SKM-1 treated with dmso at 0.1 percent for 144 hours (cell line): ENCODE measurements around the gene CASK.
"Not testable (repeated sequence)": the region's sequence is repeated elsewhere in the genome, so short reads cannot be mapped to it uniquely, and the experiment has no call there.

Experiments used
- DNase-seq: peaks from one replicate; lab custom pipeline; 2025; ENCODE audit not compliant: unreplicated experiment; lab: John Stamatoyannopoulos, UW

Gene CASK

DNA sequence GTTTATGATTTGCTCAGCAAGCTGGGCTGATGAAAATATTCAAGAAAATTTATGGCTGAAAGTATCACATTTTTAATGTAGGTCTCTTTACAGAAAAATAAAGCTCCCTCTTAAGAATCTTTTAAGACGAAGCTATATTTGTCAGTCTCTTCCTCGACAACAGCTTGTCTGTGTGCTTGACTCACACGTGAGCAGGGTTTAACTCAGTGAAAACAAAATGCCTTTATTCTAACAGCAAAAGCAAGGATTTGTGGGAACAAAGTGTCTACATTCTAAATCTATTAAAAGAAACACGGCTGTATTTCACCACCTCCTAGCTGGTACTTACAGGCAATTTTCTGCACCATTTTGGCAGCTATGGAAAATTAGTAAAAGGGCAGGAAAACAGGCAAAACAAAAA is 400.7 kb downstream of the CASK start:
- DNase-seq = no peak

DNA sequence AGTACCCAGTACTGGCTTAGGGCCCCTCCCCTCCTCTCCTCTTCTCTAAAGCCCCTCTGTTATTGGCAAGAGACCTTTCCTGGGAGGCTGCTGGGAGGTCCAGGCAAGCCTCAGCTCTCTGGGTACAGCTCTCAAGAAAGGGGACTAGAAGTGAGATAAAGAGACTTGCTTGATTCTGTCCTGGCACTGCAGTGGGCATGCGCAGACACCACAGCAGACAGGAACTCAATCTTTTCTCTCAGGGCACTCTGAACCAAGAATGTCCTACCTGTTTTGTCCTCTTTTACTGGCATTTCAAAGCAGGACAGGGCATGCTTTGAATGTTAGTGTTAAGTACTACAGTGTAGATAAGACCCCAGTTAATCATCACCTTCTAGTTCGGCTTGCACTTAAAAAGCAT is 401.3 kb downstream of the CASK start:
- DNase-seq = no peak

DNA sequence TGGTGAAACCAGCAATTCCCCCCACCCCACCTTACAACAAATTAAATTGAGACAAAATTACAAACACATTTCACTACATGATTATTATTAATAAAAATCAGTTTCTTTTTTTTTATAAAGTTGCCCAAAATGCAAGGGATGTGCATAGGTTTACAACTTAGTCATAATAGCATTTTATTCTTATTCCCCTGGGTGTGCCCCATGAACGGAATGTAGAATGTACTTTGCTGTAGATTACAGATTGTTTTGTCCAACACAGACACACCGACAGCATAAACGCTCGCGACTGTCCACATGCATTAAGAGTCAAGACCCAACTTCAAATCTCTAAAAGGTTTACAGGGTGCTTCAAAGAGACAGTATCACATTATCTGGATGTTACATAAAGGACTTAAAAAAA is 403.9 kb downstream of the CASK start:
- no peak for DNase-seq

DNA sequence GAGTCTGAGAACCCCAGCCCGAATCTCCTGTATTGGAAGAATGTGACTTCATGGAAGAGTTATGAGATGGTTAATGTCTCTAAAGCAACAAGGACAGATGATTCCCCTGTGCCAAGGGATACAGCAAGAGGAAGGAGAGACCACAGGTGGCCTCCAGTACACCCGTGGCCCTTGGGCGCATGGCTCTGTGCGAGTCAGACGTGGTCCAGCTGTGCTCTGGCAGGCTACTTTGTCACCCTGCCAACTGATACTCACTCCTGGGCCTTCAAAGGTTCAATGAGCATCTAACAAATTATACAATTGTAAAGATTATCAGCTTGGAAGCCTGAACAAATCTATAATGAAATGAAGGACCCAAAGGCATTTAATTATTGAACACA is 404.5 kb downstream of the CASK start:
- no peak for DNase-seq

DNA sequence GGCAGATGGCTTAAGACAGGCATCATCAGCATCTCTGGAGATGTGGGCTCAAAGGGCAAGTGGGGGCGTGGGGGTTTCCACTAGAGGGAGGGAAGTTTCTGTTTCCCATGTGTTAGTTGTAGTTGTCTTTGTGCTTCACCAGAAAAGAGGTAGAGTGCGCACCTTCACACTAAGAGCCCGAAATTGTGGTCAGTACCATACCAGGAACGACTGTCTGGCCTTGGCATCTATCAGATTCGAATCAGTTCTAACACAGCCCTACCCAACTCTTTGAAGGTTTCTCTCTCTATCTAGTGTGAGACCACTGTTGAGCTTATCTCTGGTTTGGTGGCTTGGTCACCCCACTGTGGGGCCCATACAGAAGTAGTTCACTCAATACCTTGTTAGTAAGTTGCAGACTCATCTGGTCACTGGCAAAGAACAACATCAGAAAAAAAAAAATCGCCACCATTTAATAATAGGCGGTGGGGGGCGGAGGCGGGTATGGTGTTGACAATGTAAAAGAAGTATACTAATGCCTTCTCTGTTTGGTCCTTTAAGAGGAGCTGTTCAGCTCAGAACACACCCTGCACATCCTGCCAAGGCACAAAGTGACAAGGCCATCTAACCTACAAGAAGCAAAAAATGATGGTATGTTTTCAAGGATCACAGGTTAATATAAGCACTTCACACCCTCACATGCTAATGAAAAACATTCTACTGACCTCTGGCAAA is 405.1 kb downstream of the CASK start:
- DNase-seq = no peak

DNA sequence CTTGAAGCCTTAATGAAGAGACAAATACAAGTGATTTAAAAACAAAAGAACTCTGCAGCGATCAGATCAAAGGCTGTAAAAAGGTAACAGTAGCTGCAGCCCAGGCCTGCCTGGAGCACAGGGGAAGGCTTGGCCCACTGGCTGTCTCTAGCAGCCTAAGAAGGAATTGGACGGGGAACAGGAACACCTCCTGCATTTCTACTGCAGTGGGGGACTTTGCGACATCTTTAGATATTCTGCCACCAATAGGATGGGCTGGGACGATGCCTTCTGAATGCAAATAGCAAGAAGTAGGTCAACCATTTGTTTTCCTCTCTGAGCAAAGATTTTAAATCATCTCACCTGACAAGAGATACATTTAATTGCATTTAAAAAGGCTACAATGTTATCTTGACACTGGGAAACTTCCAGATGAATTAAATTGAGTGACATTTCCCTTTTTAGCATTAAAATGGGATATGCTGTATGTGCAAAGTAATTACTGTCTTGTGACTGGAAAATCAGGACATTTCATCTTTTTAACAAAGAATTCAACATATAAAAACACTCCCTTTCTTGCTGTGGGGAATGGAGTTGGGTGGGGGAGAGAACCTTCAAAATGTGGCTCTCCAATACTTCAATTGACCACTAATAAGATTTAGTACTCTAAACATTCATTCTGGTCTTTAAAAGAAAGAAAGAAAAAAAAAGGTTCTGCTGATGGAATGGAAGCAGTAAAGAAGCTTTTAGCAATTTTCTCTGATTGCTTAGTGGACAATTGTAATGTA is 406.2 kb downstream of the CASK start:
- no peak for DNase-seq

DNA sequence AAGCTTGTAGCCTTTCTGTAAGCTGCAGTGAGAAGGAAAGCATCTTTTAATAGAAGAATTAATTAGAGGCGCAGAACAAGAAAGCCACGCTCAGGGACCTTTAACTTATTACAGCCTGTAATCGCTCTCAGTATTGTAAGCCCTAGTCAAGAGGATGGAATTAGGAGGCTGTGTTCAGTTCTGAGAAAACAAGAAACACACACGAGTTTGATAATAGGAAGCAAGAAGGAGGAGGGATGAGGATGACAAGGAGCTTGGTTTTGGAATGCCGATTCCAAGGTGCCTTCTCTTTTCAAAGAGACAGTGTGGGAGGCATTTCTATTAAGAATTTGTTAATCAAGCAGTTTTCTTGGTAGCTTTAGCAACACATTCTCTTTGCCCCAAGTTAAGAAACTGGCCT is 406.9 kb downstream of the CASK start:
- DNase-seq = no peak

DNA sequence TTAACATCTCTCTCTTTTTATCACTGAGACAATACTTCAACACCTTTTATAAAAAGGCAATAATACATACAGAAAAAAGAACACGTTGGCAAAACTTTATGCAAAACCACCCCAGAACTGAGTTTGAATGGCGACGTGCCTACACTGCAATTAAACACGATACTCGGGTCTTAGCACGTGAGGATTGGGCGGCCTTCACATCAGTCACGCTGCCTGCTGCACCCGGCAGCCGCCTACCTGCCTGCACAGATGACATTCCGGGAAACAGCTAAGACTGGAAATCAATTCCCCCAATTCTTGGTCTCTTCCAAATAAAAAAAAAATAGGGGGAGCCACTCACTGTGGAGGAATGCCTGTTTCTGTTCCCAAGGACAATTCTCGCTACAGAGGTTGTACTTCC is 408.0 kb downstream of the CASK start:
- no peak for DNase-seq

DNA sequence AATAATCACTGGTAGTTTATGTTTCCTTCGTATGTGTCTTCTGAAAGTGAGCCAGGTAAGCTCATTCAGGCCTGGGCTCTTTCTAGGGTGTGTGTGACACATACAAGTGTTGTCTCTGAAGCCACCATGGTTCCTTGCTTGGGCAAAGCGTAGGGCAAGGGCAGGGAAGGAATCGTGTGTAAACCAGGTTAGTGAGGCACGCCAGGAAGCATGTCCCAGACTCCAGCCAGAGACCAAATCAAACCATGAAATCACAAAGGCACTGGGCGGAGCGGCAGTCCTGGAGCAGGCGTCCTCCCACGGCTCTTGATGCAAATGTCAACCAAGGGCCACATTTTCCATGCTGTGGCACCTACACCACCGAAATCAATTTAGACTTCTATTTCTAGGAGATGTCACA is 409.2 kb downstream of the CASK start:
- no peak for DNase-seq

DNA sequence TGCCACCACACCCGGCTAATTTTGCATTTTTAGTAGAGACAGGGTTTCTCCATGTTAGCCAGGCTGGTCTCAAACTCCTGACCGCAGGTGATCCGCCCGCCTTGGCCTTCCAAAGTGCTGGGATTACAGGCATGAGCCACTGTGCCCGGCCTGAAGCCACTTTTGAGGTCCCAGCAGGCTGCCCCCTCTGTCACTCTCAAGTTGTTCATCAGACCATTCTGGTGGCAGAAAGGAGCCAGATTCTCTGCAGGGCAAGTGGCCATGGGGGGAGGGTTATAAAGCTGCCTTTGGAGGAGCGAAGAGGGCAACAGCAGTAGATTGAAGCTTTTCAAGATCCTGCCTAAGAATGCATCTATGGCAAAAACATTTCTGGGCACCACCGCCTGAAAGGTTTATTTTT is 410.5 kb downstream of the CASK start:
- not testable (repeated sequence) for DNase-seq

DNA sequence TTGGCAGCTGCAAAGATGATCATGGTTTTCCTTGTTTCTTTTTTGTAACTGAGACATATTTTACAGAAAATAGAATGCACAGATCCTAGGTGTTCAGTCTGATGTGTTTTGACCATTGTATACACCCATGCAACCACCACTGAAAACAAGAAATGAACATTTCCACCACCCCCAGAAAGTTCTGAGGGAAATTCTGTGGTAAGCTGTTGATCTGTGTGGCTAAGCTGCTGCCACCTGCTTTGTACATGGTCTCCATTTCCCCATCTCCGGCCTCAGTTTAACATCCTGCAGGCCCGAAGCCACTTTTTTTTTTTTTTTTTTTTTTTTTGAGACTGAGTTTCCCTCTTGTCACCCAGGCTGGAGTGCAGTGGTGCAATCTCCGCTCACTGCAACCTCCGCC is 411.0 kb downstream of the CASK start:
- DNase-seq = no peak

DNA sequence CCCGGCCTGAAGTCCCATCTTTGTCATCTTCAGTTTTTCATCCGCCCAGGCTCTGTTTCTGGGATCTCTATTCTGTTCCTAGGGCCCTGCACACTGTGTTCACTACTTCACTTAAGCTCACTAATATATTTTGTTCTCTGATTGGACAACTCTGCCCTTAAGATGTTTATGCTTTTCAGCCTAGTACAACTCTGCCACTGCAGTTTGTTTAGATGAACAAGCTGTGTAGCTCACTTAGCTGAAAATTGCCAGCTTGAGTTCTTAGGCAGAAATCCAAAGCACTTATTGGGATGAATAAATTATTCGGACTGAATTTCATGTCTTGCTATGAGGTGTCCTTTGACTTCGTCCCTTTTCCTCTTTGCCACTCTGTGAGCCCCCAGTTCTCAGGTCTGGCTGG is 415.4 kb downstream of the CASK start:
- no peak for DNase-seq

DNA sequence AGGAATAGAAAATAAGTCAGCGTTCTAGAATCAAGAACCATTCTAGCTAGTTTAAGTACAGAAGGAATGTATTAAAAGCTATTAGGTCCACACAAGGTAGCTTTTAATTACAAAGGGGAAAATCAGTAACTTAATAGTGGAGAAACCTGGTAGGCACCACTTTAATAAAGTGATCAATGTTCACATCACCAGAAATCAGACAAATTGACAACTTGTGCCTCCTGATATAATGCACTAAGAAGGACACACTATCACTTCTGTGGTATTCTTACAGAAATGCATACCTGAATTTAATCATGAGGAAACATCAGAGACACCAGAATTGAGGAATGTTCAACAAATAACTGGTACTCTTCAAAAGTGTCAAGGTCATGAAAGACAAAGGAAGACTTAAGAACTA is 421.4 kb downstream of the CASK start:
- no peak for DNase-seq

DNA sequence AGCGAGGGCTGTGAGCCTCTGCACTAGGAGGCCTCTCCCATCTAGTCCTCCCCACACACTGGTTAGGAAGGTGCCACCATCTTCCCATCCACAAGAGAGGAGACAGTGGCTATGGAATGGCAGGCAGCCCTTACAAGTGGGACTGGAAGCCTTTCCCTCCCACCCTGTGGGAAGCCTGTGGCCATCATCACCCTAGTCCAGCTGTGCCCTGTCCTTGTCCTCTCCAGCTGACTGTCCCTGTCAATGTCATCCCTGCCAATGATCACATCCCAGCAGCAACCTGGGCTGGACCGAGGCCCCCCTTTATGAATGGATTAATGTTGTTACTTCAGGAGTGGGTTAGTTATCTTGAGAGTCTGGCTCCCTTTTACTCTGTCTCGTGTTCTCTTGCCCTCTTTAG is 423.4 kb downstream of the CASK start:
- no peak for DNase-seq

DNA sequence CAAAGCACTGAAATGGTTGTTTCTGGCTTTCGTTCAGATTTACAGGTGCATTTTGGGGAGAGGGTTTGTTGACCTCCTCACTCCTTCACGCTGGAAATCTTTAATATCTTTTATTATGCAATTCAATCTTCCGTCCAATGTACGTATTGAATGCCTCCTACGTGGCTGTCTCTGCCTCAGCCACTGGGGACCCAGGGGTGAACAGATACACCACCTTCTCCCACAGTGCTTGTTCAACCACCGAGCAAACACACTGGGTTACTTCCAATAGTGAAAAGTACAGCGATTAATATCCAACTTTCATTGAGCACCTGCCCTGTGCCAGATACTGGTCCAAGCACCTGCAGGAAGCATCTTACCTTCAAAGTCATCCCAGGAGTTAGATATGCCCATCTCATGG is 424.2 kb downstream of the CASK start:
- DNase-seq = no peak

DNA sequence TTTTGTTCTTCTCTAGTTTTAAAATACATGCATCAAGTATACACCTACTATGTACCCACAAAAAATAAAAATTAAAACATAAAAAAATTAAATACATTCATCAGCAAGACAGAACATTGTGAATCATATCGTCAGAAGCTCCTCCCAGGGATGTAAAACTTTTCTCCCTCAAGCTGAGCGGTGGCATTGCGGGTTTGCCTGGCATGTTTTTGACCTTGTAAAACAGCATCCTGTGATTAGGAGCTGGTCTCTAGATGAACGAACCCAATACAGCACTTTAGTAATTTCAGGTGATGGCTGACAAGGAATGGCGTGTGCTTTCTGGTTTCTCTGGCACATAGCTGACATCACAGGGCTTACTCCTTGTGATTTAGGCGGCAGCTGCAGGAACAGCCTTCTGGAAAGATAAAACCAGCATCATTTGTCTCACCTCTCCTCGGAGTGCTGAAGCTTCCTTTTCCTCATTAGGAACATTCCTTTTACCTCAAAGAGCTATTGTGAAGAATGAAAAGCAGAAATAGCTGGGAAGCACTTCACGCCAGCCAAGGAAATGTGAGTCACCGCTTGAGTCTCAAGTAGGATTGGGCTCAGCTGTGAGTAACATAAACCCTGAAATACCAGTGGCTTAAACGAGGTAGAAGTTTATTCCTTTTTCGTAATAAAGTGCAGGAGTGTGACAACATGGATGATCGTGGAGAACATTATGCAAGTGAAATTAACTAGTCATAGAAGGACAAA is 431.9 kb downstream of the CASK start:
- peak; percentile 34 for DNase-seq

DNA sequence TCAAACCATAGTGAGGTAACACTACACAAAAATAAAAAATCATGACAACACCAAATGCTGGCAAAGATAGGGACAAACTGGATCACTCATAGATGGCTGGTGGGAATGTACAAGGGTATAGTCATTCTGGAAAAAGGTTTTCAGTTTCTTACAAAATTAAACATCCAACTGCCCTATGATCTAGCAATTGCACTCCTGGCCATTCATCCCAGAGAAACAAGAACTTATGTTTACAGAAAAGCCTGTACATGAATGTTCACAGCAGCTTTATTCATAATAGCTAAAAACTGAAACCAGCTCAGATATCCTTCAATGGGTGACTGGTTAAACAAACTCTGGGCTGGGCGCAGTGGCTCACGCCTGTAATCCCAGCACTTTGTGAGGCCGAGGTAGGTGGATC is 432.9 kb downstream of the CASK start:
- DNase-seq = no peak

DNA sequence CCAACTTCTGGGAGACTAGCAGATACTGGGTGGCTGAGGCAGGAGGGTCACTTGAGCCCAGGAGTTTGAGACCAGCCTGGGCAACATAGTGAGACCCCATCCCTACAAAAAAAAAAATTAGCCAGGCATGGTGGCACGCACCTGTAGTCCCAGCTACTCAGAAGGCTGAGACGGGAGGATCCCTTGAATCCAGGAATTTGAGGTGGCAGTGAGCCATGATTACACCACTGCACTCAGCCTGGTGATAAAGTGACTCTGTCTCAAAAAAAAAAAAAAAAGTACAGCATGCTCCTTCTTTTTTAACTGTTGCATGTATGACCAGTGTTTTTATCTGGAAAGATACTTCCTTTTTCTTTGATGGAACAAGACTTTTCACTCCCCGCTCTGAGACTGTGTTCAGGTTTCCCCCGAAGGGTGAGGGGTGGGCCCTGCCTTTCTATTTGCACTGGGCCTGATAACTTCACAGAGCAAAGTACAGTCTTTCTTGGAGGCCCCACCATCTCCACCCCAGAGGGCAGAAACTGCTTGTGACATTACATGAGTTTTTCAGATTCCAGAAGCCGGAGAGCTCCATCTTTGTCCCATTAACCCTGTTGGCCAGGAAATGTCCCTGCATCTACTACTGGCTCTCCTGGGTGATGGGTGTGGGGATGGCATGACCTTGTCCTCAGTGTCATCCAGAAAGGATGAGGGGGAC is 441.1 kb downstream of the CASK start:
- DNase-seq = no peak

DNA sequence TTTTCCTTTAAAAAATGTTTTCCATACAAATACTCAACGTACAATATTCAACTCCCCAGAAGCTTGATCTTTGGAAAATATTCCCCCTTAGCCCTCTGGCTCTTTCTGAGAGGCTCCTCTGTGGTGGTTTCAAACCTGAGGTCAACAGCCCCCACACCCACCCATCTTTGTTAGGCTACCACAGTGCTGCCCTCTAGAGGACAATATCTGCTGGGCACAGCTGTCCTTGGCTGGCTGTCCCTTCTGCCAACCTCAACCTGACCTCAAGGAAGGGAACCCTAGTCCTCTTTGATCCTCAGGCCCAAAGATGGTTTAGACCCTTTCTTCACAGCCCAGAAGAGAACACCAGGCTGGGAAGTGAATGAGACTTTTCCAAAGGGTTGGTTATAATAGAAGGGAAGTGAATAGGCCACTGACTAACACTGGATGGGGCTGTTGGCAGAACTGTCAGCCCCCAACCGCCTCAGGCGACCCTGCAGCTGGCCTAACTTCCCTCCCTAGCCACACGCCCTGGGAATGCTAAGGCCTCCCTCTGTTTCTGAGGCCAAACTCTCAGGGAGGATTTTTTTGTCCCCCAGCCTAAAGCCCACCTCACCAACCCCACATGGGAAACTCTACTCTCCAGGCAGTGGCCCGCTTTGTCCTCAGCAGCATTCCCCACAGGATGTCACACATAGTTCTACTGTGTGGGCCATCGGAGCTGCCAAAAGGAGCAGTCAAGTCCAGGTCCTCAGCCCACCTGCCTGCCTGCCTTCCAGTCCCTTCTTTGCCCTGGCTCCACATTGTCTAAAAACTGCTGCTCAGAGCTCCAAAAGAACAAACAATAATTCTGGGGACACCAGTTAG is 441.9 kb downstream of the CASK start:
- no peak for DNase-seq

DNA sequence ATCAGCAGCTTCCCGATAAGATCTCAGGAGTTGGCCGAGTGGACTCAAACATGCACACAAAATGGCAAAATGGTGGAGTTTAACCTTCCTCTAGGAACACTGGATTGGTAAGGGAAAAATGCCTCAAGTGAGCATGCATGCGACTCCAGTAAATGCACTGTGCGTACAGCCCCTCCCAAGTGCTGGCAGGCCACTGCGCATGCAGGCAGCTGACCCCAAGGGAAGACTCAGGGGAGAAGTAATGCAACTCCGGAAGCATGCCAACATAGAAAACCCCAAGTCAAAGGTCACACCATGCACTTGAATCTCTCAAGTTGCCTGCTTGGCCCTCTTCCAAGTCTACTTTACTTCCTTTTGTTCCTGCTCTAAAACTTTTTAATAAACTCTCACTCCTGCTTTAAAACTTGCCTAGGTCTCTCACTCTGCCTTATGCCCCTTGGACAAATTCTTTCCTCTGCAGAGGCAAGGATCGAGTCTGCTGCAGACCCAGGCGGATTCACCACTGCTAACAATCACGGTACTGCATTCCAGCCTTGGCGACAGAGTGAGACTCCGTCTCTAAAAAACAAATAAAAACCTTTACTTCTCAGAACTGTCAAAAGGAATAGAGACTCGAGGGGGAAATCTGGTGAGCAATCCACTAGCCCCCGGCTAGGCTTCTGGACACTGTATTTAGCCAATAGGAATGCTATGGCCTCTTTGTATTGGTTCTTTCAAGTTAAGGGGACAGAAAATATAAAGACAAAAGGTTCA is 442.7 kb downstream of the CASK start:
- DNase-seq = no peak
